ENCODE data around the gene TSPYL6.

DNA sequence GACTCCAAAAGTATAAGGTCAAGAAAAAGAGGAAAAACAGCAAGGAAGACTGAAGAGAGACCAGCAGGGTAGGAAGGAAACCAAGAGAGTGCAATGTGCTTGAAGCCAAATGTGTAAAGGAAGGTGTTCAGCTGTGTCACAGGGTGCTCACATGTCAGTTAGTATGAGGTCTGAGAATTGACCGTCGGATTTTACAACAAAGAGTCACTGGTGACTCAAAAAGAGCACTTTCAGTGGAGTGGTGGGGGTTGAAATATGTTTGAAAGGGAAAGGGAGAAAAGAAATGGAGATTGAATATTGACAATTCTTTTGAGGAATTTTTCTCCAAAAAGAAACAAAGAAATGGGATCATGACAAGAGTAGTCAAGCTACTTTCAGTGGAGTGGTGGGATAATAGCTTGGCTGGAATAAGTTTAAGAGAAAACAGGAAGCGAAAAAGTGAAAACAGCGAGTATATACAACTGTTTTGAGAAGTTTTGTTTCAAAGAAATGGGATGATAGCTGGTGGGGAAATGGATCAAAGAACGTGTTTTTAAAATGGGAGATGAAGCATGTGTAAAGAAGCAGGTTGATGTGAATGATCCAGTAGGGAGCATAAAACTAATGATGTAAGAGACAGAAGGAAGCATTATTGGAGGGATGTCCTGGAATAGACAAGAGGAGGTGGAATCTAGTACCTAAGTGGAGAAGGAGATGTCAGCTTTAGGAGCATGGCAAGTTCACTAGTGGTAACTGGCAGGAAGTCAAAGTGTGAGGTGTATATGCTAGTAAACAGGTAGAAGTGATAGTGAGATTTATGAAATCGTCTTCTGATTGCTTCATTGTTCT is 3.6 kb upstream of the TSPYL6 start:
- TF ChIP-seq, protein P1, sequence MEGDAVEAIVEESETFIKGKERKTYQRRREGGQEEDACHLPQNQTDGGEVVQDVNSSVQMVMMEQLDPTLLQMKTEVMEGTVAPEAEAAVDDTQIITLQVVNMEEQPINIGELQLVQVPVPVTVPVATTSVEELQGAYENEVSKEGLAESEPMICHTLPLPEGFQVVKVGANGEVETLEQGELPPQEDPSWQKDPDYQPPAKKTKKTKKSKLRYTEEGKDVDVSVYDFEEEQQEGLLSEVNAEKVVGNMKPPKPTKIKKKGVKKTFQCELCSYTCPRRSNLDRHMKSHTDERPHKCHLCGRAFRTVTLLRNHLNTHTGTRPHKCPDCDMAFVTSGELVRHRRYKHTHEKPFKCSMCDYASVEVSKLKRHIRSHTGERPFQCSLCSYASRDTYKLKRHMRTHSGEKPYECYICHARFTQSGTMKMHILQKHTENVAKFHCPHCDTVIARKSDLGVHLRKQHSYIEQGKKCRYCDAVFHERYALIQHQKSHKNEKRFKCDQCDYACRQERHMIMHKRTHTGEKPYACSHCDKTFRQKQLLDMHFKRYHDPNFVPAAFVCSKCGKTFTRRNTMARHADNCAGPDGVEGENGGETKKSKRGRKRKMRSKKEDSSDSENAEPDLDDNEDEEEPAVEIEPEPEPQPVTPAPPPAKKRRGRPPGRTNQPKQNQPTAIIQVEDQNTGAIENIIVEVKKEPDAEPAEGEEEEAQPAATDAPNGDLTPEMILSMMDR (IDR thresholded peaks at IDR 0.05) = no peak
- no peak for TF ChIP-seq POLR2A (IDR thresholded peaks at IDR 0.05)
- no peak for TF ChIP-seq EP300 (IDR thresholded peaks at IDR 0.05)
- TF ChIP-seq POLR2AphosphoS5 (IDR thresholded peaks at IDR 0.05) = no peak
